Left renal cortex interstitium (tissue), 4 donors: ENCODE measurements around the gene OR7C1. TPM values are rescaled to one million over a fixed set of nuclear protein-coding genes. Genes with fewer than 3 reads are reported as not detected.
"Not testable (repeated sequence)": the region's sequence is repeated elsewhere in the genome, so short reads cannot be mapped to it uniquely, and the experiment has no call there.

Source experiments
- DNase-seq, 4 donors: peaks; one replicate each; pipeline ENCODE4 v3.0.0-alpha.2; 2013; ENCODE audit warnings: low read depth in 4 of 4, low spot score in 2 of 4, missing footprints in 1 of 4
- polyA plus RNA-seq, 4 donors: library from polyadenylated mRNA; unstranded; fragments of 120-200 nt; gene quantifications; one replicate each; pipeline ENCODE4 v1.2.1, GENCODE V29; 2013; ENCODE audit not compliant: insufficient read length in 4 of 4

OR7C1 gene
- polyA plus RNA-seq, 4 donors: 0.06 to 0.24 (median 0.12) TPM

DNA sequence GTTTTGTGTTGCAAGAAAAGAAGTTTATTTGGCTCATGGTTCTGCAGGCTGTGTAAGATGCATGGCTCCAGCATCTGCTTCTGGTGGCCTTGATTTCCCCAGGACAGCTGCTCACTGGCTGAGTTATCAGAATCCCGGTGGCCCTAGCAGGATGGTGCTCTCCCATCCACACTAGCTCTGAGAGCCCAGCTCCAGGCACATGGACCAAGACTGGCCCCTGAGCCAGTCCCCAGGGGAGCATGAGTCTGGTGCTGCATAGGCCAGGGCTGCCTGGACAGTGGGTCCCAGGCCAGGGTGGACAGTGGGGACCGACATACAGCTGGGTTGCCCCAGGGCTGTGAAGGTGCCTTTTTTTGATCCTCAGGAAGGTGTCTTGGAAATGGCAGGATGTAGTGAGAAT, 67.0 kb downstream of the OR7C1 start:
- no peak for DNase-seq

DNA sequence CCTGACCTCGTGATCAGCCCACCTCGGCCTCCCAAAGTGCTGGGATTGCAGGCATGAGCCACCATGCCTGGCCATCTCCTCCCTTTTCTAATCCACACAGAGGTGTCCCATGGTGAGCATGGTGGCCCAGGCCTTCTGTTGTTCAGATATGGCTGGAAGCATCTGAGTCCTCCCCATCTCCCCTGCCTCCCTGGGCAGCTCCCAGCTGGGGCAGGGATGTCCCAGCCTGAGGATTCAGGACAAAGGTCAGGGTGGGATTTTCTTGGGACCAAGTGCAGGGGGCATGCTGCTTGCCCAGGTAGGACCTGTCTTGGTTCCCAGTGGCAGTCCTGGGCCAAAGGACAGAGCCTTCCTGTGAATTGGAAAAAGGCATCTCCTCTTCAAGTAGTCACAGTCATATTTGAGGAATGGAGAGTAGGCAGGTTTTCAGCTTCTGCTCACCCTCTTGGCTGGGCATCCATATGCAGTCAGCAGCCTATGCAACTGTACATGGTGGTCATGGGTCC, 67.5 kb downstream of the OR7C1 start:
- DNase-seq: no peak

GRCh38 chr19:14765841-14766240, 69.1 kb downstream of the OR7C1 start:
- not testable (repeated sequence) for DNase-seq

DNA sequence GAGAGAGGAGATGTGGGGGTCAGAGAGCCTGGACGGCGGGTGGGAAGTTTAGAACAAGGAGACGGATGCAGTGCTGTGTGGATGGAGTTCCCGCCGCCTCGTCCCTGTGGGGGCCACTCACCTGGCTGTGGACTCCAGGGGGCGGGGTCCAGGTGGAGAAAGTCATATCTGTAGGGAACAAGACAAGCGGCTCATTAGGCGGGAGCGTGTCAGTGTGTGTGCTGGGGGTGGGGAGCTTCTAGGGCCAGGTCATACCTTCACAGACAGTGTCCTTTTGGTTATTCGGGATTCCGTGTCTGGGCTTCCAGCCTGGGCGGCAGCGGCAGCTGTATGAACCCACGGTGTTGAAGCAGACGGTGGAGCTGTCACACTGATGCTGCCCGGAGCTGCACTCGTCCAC, 69.6 kb downstream of the OR7C1 start:
- DNase-seq: not testable (repeated sequence)

DNA sequence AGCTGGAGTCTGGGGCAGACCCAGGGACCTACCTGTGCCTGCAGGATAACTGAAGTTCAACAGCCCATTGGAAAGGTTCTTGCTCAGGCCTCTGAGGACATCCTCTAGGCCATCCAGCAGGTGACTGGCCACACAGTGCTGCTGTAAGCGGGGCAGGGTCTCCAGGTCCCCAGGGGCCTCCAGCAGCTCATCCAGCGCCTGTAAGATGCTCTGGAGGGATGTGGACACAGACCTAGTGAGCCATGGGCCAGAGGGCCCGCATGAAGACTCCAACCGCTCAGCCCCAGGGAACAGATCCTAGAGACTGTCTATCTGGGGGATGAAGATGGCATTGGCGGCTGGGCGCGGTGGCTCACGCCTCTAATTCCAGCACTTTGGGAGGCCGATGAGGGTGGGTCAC, 70.6 kb downstream of the OR7C1 start:
- DNase-seq: no peak

DNA sequence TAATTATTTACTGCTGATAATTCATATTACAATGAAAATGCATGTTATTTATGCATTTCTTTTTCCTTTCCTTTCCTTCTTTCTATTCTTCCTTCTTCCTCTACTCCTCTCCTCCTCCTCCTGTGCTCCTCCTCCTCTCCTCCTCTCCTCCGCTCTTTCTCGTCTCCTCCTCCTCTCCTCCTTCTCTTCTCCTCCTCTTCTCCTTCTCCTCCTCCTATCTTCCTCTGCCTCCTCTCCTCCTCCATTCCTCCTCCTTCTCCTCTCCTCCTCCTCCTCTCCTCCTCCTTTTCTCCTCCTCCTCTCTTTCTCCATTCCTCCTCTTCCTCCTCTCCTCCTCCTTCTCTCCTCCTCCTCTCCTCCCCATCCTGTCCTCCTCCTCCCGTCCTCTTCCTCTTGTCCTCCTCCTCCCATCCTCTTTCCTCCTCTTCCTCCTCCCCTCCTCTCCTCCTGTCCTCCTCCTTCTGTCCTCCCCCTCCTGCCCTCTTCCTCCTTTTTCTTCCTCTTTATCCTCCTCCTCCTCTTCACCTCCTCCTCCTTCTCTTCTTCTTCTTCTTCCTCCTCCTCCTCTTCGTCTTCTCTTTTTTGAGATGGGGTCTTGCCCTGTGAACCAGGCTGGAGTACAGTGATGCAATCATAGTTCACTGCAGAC, 71.4 kb downstream of the OR7C1 start:
- no peak for DNase-seq

DNA sequence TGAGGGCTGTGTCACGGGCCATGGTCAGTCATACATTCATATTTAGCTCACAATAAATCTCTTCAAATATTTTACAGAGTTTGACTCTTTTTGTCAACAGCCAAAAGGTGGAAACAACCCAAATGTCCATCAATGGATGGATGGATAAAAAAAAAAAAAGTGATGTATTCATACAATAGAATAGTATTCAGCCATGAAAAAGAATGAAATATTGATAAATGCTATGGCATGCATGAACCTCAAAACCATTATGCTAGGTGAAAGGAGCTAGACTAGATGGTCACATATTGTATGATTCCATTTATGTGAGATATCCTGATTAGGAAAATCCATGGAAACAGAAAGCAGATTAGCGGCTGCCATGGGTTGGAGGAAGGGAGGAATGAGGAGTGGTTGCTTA, 72.9 kb downstream of the OR7C1 start:
- DNase-seq: no peak

DNA sequence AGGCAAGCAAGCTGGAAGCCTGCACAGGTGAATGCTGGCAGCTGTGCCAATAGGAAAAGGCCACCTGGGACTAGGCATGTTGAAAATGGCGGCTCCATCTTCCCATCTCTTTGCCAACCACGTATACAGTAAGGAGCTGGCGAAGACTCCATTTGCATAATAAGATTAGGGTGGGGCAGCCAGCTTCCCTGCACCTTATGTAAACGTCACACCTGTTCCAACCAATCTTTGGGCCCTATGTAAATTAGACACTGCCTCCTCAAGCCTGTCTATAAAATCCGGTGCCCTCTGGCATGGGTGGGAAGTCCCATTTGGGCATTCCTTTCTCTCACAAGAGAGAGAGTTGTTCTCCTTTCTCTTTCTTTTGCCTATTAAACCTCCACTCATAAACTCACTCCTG, 73.4 kb downstream of the OR7C1 start:
- no peak for DNase-seq

DNA sequence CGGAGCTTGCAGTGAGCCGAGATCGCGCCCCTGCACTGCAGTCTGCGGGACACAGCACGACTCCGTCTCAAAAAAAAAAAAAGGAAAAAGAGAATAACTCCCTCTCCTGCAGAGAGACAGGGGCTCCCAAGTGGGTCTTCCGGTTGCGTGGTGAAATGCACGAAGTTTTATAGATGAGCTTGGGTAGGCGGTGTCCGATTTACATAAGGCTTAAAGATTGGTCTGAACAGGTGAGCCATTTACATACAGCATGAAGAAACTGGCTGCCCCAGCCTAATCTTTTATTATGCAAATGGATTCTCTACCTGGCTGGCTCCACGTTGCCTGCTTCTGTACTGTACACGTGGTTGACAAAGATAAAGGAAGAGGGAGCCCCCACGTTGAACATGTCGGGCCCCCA, 76.2 kb downstream of the OR7C1 start:
- no peak for DNase-seq

- DNase-seq: no peak
Measured at GRCh38 chr19:14748601-14749000, 86.4 kb downstream of the OR7C1 start.

Other genes starting within 250 kb of the OR7C1 start
- gene ADGRE3, start 160.3 kb downstream of the OR7C1 start, polyA plus RNA-seq: under 1 TPM in 3 of 4 donors, not detected in 1; 0.08 to 0.14 (median 0.09) TPM
- 10 to 100 TPM; 13.8 to 31.3 (median 21.3) TPM for gene ZNF333, start 145.1 kb downstream of the OR7C1 start, polyA plus RNA-seq
- under 1 TPM; 0.37 to 0.69 (median 0.59) TPM for gene ADGRE2, start 56.6 kb downstream of the OR7C1 start, polyA plus RNA-seq
- gene OR7A5, start within 50 bp of the OR7C1 start, polyA plus RNA-seq: not detected
- not detected for gene OR7A10, start 13.7 kb upstream of the OR7C1 start, polyA plus RNA-seq
- under 1 TPM in 2 of 4 donors, not detected in 2; 0.05 to 0.08 TPM for gene OR7A17, start 50.9 kb upstream of the OR7C1 start, polyA plus RNA-seq
- gene OR7C2, start 106.3 kb upstream of the OR7C1 start, polyA plus RNA-seq: not detected
- gene SLC1A6, start 144.7 kb upstream of the OR7C1 start, polyA plus RNA-seq: under 1 TPM; 0.34 to 0.81 (median 0.48) TPM
- gene CASP14, start 214.3 kb upstream of the OR7C1 start, polyA plus RNA-seq: under 1 TPM in 2 of 4 donors, not detected in 2; 0.09 to 0.11 TPM
- under 1 TPM; 0.03 to 0.09 (median 0.06) TPM for gene OR1I1, start 247.0 kb upstream of the OR7C1 start, polyA plus RNA-seq